ENCODE results near the gene NTSR1. TPM values are rescaled to one million over a fixed set of nuclear protein-coding genes. Genes with fewer than 3 reads are reported as not detected.
A peak's percentile ranks its signal among the peaks of the same experiment; 100 is the strongest.

NTSR1 gene
- total and polyA plus RNA-seq, 8 donors: 0.03 to 3.5 (median 0.12) TPM

GRCh38 chr20:62764156-62764935, 55.7 kb downstream of the NTSR1 start:
- DNase-seq (peak in 1 of 4 donors; percentile 76), ATAC-seq (no peak)
- TF ChIP-seq, protein P1, sequence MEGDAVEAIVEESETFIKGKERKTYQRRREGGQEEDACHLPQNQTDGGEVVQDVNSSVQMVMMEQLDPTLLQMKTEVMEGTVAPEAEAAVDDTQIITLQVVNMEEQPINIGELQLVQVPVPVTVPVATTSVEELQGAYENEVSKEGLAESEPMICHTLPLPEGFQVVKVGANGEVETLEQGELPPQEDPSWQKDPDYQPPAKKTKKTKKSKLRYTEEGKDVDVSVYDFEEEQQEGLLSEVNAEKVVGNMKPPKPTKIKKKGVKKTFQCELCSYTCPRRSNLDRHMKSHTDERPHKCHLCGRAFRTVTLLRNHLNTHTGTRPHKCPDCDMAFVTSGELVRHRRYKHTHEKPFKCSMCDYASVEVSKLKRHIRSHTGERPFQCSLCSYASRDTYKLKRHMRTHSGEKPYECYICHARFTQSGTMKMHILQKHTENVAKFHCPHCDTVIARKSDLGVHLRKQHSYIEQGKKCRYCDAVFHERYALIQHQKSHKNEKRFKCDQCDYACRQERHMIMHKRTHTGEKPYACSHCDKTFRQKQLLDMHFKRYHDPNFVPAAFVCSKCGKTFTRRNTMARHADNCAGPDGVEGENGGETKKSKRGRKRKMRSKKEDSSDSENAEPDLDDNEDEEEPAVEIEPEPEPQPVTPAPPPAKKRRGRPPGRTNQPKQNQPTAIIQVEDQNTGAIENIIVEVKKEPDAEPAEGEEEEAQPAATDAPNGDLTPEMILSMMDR (IDR thresholded peaks at IDR 0.05): no peak
- Histone ChIP-seq H3K4me3 (no peak overlapping the region), H3K36me3 (no peaks in the 10 kb centered on the region), H3K27ac (no peak overlapping the region), H3K27me3 (peaks cover 0 to 76% of the 10 kb centered on the region in 2 donors), H3K4me1 (peaks cover 0 to 4% of the 10 kb centered on the region in 2 donors), H3K9me3 (no peaks in the 10 kb centered on the region)
- intact Hi-C loops (cut with DNase I): no loop called here

DNA sequence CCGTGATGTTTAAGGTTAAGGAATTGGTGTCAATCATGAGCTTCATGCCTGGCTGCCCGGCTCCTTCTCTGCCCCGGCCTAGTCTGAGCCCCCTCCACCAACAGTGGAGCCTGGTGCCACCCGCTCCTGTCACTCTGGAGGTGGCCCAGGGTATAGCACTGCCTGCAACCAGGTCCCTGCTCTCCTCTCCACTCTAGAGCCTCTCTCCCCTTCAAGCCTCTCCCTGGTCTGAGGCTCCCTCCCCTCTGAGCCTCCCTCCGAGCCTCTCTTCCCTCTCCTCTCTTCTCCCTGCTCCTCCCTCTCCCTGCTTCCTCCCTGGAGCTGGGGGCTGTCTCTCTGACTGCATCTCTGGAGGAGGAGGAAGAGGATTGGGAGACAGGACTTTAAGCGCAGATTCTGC, 56.4 kb downstream of the NTSR1 start:
- Histone ChIP-seq H3K27ac (no peak overlapping the region), H3K36me3 (no peaks in the 10 kb centered on the region), H3K4me3 (no peak overlapping the region), H3K4me1 (peaks cover 0 to 4% of the 10 kb centered on the region in 2 donors), H3K27me3 (peaks cover 0 to 76% of the 10 kb centered on the region in 2 donors), H3K9me3 (no peaks in the 10 kb centered on the region)
- DNase-seq (no peak), ATAC-seq (no peak)
- intact Hi-C loops (cut with DNase I): no loop called here
- TF ChIP-seq, protein P1 (IDR thresholded peaks at IDR 0.05): no peak

DNA sequence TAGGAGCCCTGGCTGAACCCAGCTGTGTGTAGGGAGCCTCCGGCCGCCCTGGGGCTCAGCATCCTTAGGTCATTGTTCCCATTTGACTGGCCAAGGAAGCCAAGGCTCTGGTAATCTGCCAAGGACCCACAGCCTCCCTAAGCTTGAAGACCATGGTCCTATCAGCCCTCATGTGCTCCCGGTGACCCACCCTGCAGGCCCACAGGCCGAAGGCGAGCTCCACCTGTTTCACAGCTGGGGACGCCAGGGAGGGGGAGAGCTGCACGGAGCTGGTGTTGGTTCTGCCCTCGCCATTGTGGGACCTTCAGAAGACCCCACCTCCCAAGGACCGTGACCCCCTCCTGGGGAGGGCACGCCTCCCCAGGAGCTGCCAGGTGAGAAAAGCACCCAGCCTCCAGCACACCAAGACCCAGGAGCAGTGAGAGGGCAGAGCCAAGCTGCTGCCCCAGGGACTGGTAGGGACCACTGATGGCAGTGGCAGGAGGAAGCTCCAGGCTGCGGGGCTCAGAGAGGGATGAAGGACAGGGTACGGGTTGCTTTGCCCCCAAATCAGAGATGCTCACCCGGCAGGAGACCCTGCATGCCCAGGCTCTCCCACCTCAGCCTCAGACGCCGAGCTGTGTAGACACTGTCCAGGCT, 56.9 kb downstream of the NTSR1 start:
- no peak overlapping the region for H3K4me3 ChIP-seq
- no peaks in the 10 kb centered on the region for H3K36me3 ChIP-seq
- no peak overlapping the region for H3K27ac ChIP-seq
- no peak for ATAC-seq
- DNase-seq: peak in 1 of 4 donors; percentile 39
- TF ChIP-seq, protein P1 (IDR thresholded peaks at IDR 0.05): no peak
- H3K9me3 ChIP-seq: no peaks in the 10 kb centered on the region
- intact Hi-C loops (cut with DNase I): no loop called here
- peaks cover 0 to 74% of the 10 kb centered on the region in 2 donors for H3K27me3 ChIP-seq
- H3K4me1 ChIP-seq: peaks cover 0 to 3% of the 10 kb centered on the region in 2 donors

- Histone ChIP-seq H3K27me3 (peaks cover 0 to 71% of the 10 kb centered on the region in 2 donors), H3K4me3 (no peak overlapping the region), H3K4me1 (no peaks in the 10 kb centered on the region), H3K36me3 (no peaks in the 10 kb centered on the region), H3K9me3 (no peaks in the 10 kb centered on the region), H3K27ac (no peak overlapping the region)
- ATAC-seq (no peak), DNase-seq (peak in 1 of 4 donors; percentile 42)
- intact Hi-C loops (cut with DNase I): no loop called here
- TF ChIP-seq, protein P1 (IDR thresholded peaks at IDR 0.05): no peak
These were observed 57.4 kb downstream of the NTSR1 start for GRCh38 chr20:62766071-62766450.

- intact Hi-C loops (cut with DNase I): no loop called here
- peaks cover 0 to 72% of the 10 kb centered on the region in 2 donors for H3K27me3 ChIP-seq
- no peak overlapping the region for H3K4me3 ChIP-seq
- DNase-seq (peak in 2 of 4 donors; percentile 6 to 79), ATAC-seq (no peak)
- no peaks in the 10 kb centered on the region for H3K36me3 ChIP-seq
- TF ChIP-seq, protein P1 (IDR thresholded peaks at IDR 0.05): no peak
- H3K4me1 ChIP-seq: no peaks in the 10 kb centered on the region
- H3K27ac ChIP-seq: no peak overlapping the region
- H3K9me3 ChIP-seq: no peaks in the 10 kb centered on the region
These were observed 58.1 kb downstream of the NTSR1 start for GRCh38 chr20:62766716-62767115.
